ENCODE results near the gene COL18A1. TPM values are rescaled to one million over a fixed set of nuclear protein-coding genes. Genes with fewer than 3 reads are reported as not detected.

COL18A1 gene
- total and polyA plus RNA-seq, 2 donors from 2014 or later = 150 to 316 TPM

DNA sequence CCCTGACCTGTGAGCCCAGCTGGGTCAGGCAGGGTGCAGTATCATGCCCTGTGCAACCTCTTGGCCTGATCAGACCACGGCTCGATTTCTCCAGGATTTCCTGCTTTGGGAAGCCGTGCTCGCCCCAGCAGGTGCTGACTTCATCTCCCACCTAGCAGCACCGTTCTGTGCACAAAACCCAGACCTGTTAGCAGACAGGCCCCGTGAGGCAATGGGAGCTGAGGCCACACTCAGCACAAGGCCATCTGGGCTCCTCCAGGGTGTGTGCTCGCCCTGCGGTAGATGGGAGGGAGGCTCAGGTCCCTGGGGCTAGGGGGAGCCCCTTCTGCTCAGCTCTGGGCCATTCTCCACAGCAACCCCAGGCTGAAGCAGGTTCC is 107.6 kb downstream of the COL18A1 start:
- peaks cover 0 to 4% (median 0%) of the 10 kb centered on the region in 3 donors for H3K4me1 ChIP-seq (ENCODE audit: control insufficient read depth in 2 of 3, insufficient read depth in 2 of 3, low read depth in 1 of 3, low read length in 3 of 3)

DNA sequence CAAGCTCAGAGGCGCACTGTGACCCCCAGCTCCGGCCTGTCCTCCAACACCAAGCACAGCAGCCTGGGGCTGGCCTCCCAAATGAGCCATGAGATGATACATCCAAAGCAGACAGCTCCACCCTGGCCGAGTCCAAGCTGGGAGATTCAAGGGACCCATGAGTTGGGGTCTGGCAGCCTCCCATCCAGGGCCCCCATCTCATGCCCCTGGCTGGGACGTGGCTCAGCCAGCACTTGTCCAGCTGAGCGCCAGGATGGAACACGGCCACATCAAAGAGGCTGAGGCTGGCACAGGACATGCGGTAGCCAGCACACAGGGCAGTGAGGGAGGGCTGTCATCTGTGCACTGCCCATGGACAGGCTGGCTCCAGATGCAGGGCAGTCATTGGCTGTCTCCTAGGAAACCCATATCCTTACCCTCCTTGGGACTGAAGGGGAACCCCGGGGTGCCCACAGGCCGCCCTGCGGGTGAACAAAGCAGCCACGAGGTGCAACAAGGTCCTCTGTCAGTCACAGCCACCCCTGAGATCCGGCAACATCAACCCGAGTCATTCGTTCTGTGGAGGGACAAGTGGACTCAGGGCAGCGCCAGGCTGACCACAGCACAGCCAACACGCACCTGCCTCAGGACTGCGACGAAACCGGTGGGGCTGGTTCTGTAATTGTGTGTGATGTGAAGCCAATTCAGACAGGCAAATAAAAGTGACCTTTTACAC is 108.2 kb downstream of the COL18A1 start:
- FAIRE-seq = no peak
- Histone ChIP-seq H3K27me3 (ENCODE audit: control insufficient read depth, insufficient read depth, low read length) (no peaks in the 10 kb centered on the region), H3K27ac (ENCODE audit: low read depth in 2 of 2, low read length in 2 of 2) (no peak overlapping the region), H3K4me3 (ENCODE audit: low read length in 3 of 3) (no peak overlapping the region), H3K36me3 (ENCODE audit: control insufficient read depth in 2 of 3, insufficient read depth in 3 of 3, low read length in 3 of 3) (peaks cover 0 to 5% (median 3%) of the 10 kb centered on the region in 3 donors), H3K9me3 (ENCODE audit: control insufficient read depth in 2 of 3, insufficient read depth in 1 of 3, low read length in 3 of 3) (no peaks in the 10 kb centered on the region), H3K4me1 (ENCODE audit: control insufficient read depth in 2 of 3, insufficient read depth in 2 of 3, low read depth in 1 of 3, low read length in 3 of 3) (peaks cover 0 to 4% (median 0%) of the 10 kb centered on the region in 3 donors), H3K9ac (ENCODE audit: low read length in 3 of 3) (no peak overlapping the region)
- TF ChIP-seq, protein P1, sequence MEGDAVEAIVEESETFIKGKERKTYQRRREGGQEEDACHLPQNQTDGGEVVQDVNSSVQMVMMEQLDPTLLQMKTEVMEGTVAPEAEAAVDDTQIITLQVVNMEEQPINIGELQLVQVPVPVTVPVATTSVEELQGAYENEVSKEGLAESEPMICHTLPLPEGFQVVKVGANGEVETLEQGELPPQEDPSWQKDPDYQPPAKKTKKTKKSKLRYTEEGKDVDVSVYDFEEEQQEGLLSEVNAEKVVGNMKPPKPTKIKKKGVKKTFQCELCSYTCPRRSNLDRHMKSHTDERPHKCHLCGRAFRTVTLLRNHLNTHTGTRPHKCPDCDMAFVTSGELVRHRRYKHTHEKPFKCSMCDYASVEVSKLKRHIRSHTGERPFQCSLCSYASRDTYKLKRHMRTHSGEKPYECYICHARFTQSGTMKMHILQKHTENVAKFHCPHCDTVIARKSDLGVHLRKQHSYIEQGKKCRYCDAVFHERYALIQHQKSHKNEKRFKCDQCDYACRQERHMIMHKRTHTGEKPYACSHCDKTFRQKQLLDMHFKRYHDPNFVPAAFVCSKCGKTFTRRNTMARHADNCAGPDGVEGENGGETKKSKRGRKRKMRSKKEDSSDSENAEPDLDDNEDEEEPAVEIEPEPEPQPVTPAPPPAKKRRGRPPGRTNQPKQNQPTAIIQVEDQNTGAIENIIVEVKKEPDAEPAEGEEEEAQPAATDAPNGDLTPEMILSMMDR (IDR thresholded peaks at IDR 0.05; ENCODE audit: borderline replicate concordance, extremely low read depth, insufficient read depth) = no peak
- DNase-seq = peak in 3 of 5 donors; percentile 22 to 71 (median 33)
- intact Hi-C loops (cut with DNase I) = no loop called here

More for the DNA sequence above, 107.6 kb downstream of the COL18A1 start:
- Histone ChIP-seq H3K36me3 (ENCODE audit: control insufficient read depth in 2 of 3, insufficient read depth in 3 of 3, low read length in 3 of 3) (peaks cover 0 to 5% (median 3%) of the 10 kb centered on the region in 3 donors), H3K27ac (ENCODE audit: low read depth in 2 of 2, low read length in 2 of 2) (no peak overlapping the region), H3K9me3 (ENCODE audit: control insufficient read depth in 2 of 3, insufficient read depth in 1 of 3, low read length in 3 of 3) (no peaks in the 10 kb centered on the region), H3K4me3 (ENCODE audit: low read length in 3 of 3) (no peak overlapping the region), H3K27me3 (ENCODE audit: control insufficient read depth, insufficient read depth, low read length) (no peaks in the 10 kb centered on the region), H3K9ac (ENCODE audit: low read length in 3 of 3) (no peak overlapping the region)
- peak in 2 of 5 donors; percentile 29 to 51 for DNase-seq
- intact Hi-C loops (cut with DNase I) = no loop called here
- no peak for FAIRE-seq
- TF ChIP-seq, protein P1 (IDR thresholded peaks at IDR 0.05; ENCODE audit: borderline replicate concordance, extremely low read depth, insufficient read depth) = no peak

DNA sequence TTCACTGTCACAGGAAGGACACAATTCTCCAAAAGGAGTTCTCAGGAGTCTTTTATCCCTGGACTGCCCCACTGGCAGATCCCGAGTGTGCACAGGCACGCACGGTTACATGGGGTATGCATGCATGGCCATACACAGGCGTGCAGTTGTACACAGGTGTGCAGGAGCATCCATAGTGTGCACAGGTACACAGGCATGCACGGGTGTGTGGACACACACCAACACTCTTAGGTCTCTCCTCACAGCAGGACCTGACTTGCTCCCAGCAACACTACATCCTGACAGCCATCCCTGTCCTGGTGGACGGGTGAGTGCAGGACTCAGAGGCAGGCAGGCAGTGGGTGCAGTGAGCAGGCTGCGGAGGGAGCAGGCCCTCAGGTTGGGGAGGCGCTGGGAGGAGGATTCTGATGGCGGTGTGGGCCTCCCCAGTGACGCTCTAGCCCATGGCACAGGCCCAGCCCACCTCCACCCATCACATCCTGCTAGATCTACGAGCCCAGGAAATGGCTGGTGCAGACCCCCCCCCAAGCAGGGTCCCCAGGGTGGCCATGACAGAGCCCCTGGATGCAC is 108.9 kb downstream of the COL18A1 start:
- no peak overlapping the region for H3K4me3 ChIP-seq (ENCODE audit: low read length in 3 of 3)
- no peak overlapping the region for H3K27ac ChIP-seq (ENCODE audit: low read depth in 2 of 2, low read length in 2 of 2)
- TF ChIP-seq, protein P1 (IDR thresholded peaks at IDR 0.05; ENCODE audit: borderline replicate concordance, extremely low read depth, insufficient read depth) = no peak
- no peak for FAIRE-seq
- H3K36me3 ChIP-seq (ENCODE audit: control insufficient read depth in 2 of 3, insufficient read depth in 3 of 3, low read length in 3 of 3) = peaks cover 0 to 5% (median 3%) of the 10 kb centered on the region in 3 donors
- H3K9ac ChIP-seq (ENCODE audit: low read length in 3 of 3) = no peak overlapping the region
- intact Hi-C loops (cut with DNase I) = no loop called here
- H3K9me3 ChIP-seq (ENCODE audit: control insufficient read depth in 2 of 3, insufficient read depth in 1 of 3, low read length in 3 of 3) = peaks cover 0 to 6% (median 0%) of the 10 kb centered on the region in 3 donors
- DNase-seq = peak in 1 of 5 donors; percentile 62
- peaks cover 0 to 4% (median 0%) of the 10 kb centered on the region in 3 donors for H3K4me1 ChIP-seq (ENCODE audit: control insufficient read depth in 2 of 3, insufficient read depth in 2 of 3, low read depth in 1 of 3, low read length in 3 of 3)
- no peaks in the 10 kb centered on the region for H3K27me3 ChIP-seq (ENCODE audit: control insufficient read depth, insufficient read depth, low read length)

Measured in kidney (tissue), 14 donors.